Upper lobe of right lung (tissue), 1 donor: ENCODE measurements around the gene RRAGB. TPM values are rescaled to one million over a fixed set of nuclear protein-coding genes. Genes with fewer than 3 reads are reported as not detected.

Experiments
- ATAC-seq: fragments of 200-7000 bp; cut with Tn5 transposase; one replicate; pipeline ENCODE4 v1.9.1; 2020; ENCODE audit warnings: mild to moderate bottlenecking, moderate library complexity
- DNase-seq: peaks from one replicate; pipeline ENCODE4 v3.0.0-alpha.2; 2020
- H3K27ac ChIP-seq: fragments of 200-600 bp; one replicate; pipeline ENCODE4 v1.8.0; 2022
- H3K27me3 ChIP-seq: fragments of 200-600 bp; one replicate; pipeline ENCODE4 v1.8.0; 2022; ENCODE audit warnings: mild to moderate bottlenecking
- H3K36me3 ChIP-seq: fragments of 200-600 bp; one replicate; pipeline ENCODE4 v1.8.0; 2022
- H3K4me1 ChIP-seq: fragments of 200-600 bp; one replicate; pipeline ENCODE4 v1.8.0; 2022
- H3K4me3 ChIP-seq: fragments of 200-600 bp; one replicate; pipeline ENCODE4 v1.8.0; 2022; ENCODE audit warnings: mild to moderate bottlenecking
- H3K9me3 ChIP-seq: fragments of 200-600 bp; one replicate; pipeline ENCODE4 v1.8.0; 2022
- CTCF ChIP-seq: fragments of 200-600 bp; IDR thresholded peaks from one replicate; pipeline ENCODE4 v1.8.0; 2022; ENCODE audit warnings: antibody characterized with exemption
- intact Hi-C: fragments of 100-400 bp; cut with DNase I; formaldehyde crosslinking; loops from one replicate; pipeline ENCODE4 v1.11.0; 2022
- total RNA-seq: library from RNA; stranded (reverse); fragmentation: NEBNext Ultra II Directional; extraction: Animal tissue kit (Norgen Biotek cat#: 25700); gene quantifications from one replicate; pipeline ENCODE4 v1.2.1, GENCODE V29; 2021
- donor health status: DM: no; HTN: yes; CAD: no; lungs with severe emphysema.

Gene RRAGB
- total RNA-seq, 1 donor from 2014 or later: 14.9 TPM

- H3K4me1 ChIP-seq: no peaks in the 10 kb centered on the region
- intact Hi-C loops: no loop called here
- H3K36me3 ChIP-seq: no peaks in the 10 kb centered on the region
- no peak for TF ChIP-seq CTCF
- no peaks in the 10 kb centered on the region for H3K9me3 ChIP-seq
- peak; percentile 65 for ATAC-seq
- H3K27me3 ChIP-seq: no peaks in the 10 kb centered on the region
- H3K27ac ChIP-seq: no peak overlapping the region
- no peak overlapping the region for H3K4me3 ChIP-seq
- DNase-seq: no peak
These were observed 78.9 kb downstream of the RRAGB start for GRCh38 chrX:55796496-55796895.

- H3K36me3 ChIP-seq: no peaks in the 10 kb centered on the region
- intact Hi-C loops: no loop called here
- no peaks in the 10 kb centered on the region for H3K9me3 ChIP-seq
- no peak for TF ChIP-seq CTCF
- H3K4me3 ChIP-seq: no peak overlapping the region
- no peak for DNase-seq
- no peak for ATAC-seq
- H3K27ac ChIP-seq: no peak overlapping the region
- no peaks in the 10 kb centered on the region for H3K4me1 ChIP-seq
- no peaks in the 10 kb centered on the region for H3K27me3 ChIP-seq
These were observed 84.3 kb downstream of the RRAGB start for GRCh38 chrX:55801811-55802210.

Other genes starting within 250 kb of the RRAGB start
- 3.7 TPM for gene USP51, start 227.9 kb upstream of the RRAGB start, total RNA-seq
- gene FOXR2, start 94.3 kb upstream of the RRAGB start, total RNA-seq: not detected